A549 (cell line): ENCODE data around the gene NUTM2D.
"Not testable (repeated sequence)": the region's sequence is repeated elsewhere in the genome, so short reads cannot be mapped to it uniquely, and the experiment has no call there.

ENCODE experiments used
- BHLHE40 ChIP-seq: IDR thresholded peaks from 2 replicates; pipeline ENCODE4 v1.6.1; 2012; ENCODE audit warnings: low read depth, low read length, inconsistent platforms
- CEBPB ChIP-seq, 2 experiments: fragments of >200 bp in 1 of 2; sonication (Bioruptor Twin) in 1 of 2; formaldehyde crosslinking in 1 of 2; IDR thresholded peaks; 2 replicates each; pipeline ENCODE4 v1.6.1; 2012 to 2016
- ELK1 ChIP-seq: fragments of 150-350 bp; IDR thresholded peaks from 2 replicates; pipeline ENCODE4 v1.6.1; 2014; ENCODE audit warnings: low read depth, mild to moderate bottlenecking, low read length
- HDAC2 ChIP-seq: fragments of 200-600 bp; sonication (generic); IDR thresholded peaks from 2 replicates; pipeline ENCODE4 v1.6.1; 2016
- HOXA7 ChIP-seq: fragments of 250-450 bp; sonication (Bioruptor Pico); IDR thresholded peaks from 2 replicates; pipeline ENCODE4 v1.5.0; 2020; ENCODE audit warnings: mild to moderate bottlenecking, moderate library complexity
- JUNB ChIP-seq: fragments of >200 bp; sonication (Bioruptor Twin); formaldehyde crosslinking; IDR thresholded peaks from 2 replicates; pipeline ENCODE4 v1.6.1; 2016
- KDM1A ChIP-seq: fragments of 200-600 bp; sonication (generic); IDR thresholded peaks from 2 replicates; pipeline ENCODE4 v1.6.1; 2016; ENCODE audit warnings: low read depth, mild to moderate bottlenecking
- MAFK ChIP-seq: fragments of 450-650 bp; IDR thresholded peaks from 2 replicates; pipeline ENCODE4 v1.6.1; 2014; ENCODE audit not compliant: partially characterized antibody
- NR3C1 ChIP-seq: fragments of >200 bp; sonication (Bioruptor Twin); formaldehyde crosslinking; IDR thresholded peaks from 3 replicates; pipeline ENCODE4 v1.6.1; 2017
- POLR2A ChIP-seq: IDR thresholded peaks from 2 replicates; pipeline ENCODE4 v1.6.1; 2012; ENCODE audit warnings: mild to moderate bottlenecking, low read length
- RFX5 ChIP-seq: fragments of 450-650 bp; IDR thresholded peaks from 2 replicates; pipeline ENCODE4 v1.7.1; 2014; ENCODE audit warnings: antibody characterized with exemption, mild to moderate bottlenecking, moderate library complexity
- TFCP2L1 ChIP-seq: fragments of 250-450 bp; sonication (Bioruptor Pico); IDR thresholded peaks from 2 replicates; pipeline ENCODE4 v1.5.0; 2021; ENCODE audit warnings: mild to moderate bottlenecking
- TF ChIP-seq, protein P1 (sequence below): fragments of >200 bp; sonication (Bioruptor Twin); formaldehyde crosslinking; IDR thresholded peaks from 3 replicates; pipeline ENCODE4 v1.5.1; 2016

- TF ChIP-seq, protein P1, sequence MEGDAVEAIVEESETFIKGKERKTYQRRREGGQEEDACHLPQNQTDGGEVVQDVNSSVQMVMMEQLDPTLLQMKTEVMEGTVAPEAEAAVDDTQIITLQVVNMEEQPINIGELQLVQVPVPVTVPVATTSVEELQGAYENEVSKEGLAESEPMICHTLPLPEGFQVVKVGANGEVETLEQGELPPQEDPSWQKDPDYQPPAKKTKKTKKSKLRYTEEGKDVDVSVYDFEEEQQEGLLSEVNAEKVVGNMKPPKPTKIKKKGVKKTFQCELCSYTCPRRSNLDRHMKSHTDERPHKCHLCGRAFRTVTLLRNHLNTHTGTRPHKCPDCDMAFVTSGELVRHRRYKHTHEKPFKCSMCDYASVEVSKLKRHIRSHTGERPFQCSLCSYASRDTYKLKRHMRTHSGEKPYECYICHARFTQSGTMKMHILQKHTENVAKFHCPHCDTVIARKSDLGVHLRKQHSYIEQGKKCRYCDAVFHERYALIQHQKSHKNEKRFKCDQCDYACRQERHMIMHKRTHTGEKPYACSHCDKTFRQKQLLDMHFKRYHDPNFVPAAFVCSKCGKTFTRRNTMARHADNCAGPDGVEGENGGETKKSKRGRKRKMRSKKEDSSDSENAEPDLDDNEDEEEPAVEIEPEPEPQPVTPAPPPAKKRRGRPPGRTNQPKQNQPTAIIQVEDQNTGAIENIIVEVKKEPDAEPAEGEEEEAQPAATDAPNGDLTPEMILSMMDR: not testable (repeated sequence)
- TF ChIP-seq JUNB; TFCP2L1 (CRISPR knock-in tag); HOXA7 (CRISPR knock-in tag); POLR2A; MAFK; HDAC2; KDM1A; RFX5; NR3C1; BHLHE40; ELK1; CEBPB (IDR thresholded peaks at IDR 0.05): not testable (repeated sequence)
These were observed 47.9 kb upstream of the NUTM2D start for GRCh38 chr10:87309657-87310056.
